D721Med (cell line): Measurements from ENCODE around the gene DDIT3.

Source experiments
- DNase-seq: peaks from one replicate; pipeline ENCODE4 v3.0.0; 2011; ENCODE audit warnings: low spot score; ENCODE audit not compliant: insufficient read length
- FAIRE-seq: peaks from 2 replicates; lab custom pipeline; 2011; peaks lifted over from hg19 to GRCh38; lab: Jason Lieb, UNC
- CTCF ChIP-seq: IDR thresholded peaks from 2 replicates; pipeline ENCODE4 v1.5.1; 2012; ENCODE audit warnings: mild to moderate bottlenecking, control low read depth; ENCODE audit not compliant: insufficient read depth; ENCODE audit errors: missing control alignments

Gene DDIT3

GRCh38 chr12:57536597-57536942, 16.3 kb upstream of the DDIT3 start:
- no peak for TF ChIP-seq CTCF

GRCh38 chr12:57535764-57536596, 15.7 kb upstream of the DDIT3 start:
- TF ChIP-seq CTCF = no peak
- FAIRE-seq (no peak), DNase-seq (no peak)

More at GRCh38 chr12:57536597-57536942, 16.3 kb upstream of the DDIT3 start:
- FAIRE-seq (no peak), DNase-seq (no peak)

DNA sequence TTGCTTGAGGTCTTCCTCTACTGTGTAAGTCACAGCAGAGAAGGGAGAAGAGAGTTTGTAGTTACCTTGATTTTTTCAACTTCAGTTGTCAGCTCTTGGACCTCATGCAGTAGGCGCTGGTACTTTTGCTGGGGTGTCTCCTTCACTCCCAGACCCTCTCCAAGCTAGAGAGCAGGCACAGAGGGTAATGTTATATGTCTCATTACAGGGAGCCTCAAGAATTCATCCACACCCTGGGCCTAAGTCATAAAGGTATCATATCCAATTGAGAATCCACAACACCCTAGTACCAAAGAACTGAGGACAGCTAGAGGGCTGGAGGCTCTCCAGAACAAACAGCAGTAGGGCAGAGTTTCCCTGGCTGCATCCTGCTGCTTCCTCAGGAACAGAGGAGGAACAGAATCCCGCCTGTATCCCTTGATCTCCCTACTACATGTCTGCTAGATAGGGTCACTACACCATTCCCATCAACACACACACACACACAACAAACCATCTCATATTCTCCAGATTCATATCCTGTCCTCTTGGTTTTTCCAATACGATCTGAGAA, 14.8 kb upstream of the DDIT3 start:
- no peak for TF ChIP-seq CTCF
- FAIRE-seq (no peak), DNase-seq (no peak)

- no peak for DNase-seq
- no peak for FAIRE-seq
- TF ChIP-seq CTCF = no peak
Measured at GRCh38 chr12:57534250-57534649, 13.9 kb upstream of the DDIT3 start.

GRCh38 chr12:57533108-57533507, 12.8 kb upstream of the DDIT3 start:
- FAIRE-seq (no peak), DNase-seq (no peak)
- no peak for TF ChIP-seq CTCF

DNA sequence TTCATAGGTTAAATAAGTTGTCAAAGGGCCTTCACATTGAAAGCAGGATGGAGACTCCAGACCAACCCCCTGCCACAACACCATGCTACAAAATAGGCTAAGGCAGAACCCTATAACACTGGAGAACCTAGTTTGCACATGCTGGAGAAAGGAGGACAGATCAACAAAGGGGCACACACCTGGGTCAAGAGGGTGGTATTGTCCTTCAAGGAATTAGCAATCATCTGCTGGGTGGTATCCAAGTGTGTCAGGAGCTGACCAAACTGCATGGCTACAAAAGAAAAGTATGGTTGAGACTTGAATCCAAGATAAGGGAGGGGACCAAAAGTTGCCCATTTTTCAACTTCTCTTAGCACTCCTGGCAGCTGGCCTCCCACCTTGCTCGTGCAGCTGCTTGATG, 11.5 kb upstream of the DDIT3 start:
- DNase-seq = no peak
- FAIRE-seq = no peak

More for the DNA sequence above, 11.5 kb upstream of the DDIT3 start:
- TF ChIP-seq CTCF = no peak
